Measurements from ENCODE around the gene LRP2BP. TPM values are rescaled to one million over a fixed set of nuclear protein-coding genes. Genes with fewer than 3 reads are reported as not detected.
"Not testable (repeated sequence)": the region's sequence is repeated elsewhere in the genome, so short reads cannot be mapped to it uniquely, and the experiment has no call there.

Gene LRP2BP
- total RNA-seq, 1 donor from 2014 or later = 0.64 TPM

DNA sequence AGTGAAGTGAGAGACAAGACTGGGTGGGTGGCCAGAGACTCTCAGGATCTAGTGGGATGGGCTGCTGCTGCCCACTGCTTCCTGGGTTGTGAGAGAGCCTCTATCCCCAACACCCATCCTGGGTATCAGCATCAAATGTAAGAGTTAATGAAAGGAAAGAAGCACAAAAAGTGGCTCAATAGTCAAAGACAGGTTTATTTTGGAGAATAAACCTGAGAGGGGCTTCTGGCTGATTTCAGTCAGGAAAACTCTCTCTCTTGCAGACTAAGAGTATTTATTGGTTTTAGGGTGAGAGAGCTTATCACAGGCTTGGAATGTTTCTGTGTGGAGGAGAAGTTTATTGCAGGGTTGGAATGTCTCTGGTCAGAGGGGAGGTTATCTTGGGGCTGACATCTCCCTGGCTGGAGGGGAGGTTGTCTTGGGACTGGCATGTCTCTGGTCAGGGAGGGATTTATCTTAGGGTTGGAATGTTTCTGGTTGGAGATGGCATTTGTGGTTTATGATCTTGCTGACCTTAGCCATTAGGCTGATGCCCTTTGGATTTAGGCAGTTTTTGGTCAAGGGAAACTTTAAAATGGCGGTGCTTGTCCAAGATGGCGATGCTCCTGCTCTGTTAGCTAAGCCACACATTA lies 65.7 kb downstream of the LRP2BP start:
- not testable (repeated sequence) for DNase-seq (ENCODE audit: low spot score)

- DNase-seq (ENCODE audit: low spot score) = no peak
Measured at GRCh38 chr4:185328586-185328985, 67.1 kb downstream of the LRP2BP start.

DNA sequence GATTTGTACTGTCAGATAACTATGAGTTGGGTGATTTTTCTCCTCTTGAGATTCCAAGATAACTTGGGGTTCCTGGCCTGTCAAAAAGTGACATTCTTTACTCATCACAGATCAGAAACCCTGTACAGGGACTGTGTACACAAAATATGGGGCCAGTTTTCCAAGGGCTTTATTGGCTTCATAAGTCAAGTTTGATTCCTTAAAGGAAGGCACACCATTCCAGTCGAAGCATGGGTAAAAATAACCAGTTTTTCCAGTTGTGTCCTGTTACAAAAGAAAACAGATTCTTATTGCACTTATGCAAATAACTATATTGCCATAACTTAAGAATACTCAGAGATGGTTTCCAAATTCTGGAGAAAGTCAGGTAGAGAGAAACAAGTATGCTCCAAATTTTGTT lies 70.0 kb downstream of the LRP2BP start:
- DNase-seq (ENCODE audit: low spot score) = not testable (repeated sequence)

GRCh38 chr4:185324361-185324760 lies 71.4 kb downstream of the LRP2BP start:
- not testable (repeated sequence) for DNase-seq (ENCODE audit: low spot score)

- DNase-seq (ENCODE audit: low spot score) = no peak
Measured at GRCh38 chr4:185323606-185324005, 72.1 kb downstream of the LRP2BP start.

DNA sequence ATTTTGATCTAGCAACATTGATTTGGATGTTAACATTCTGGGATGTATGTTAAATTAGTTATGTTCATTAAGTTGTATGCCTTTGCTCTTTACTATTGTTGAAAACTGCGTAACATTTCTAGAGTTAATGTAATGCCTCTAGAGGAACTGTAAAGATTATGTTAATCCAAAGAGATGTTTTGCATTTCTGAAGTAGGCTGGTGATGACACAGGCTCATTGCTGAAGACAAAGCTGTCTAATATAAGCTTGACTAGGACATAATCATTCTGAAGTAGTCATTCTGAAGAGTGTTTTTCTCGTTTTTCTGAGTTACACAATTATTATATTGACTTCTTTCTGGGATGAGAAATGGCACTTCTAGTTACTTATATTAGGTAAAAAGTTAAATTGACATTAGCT lies 72.9 kb downstream of the LRP2BP start:
- no peak for DNase-seq (ENCODE audit: low spot score)

- no peak for DNase-seq (ENCODE audit: low spot score)
Measured at GRCh38 chr4:185318679-185319078, 77.0 kb downstream of the LRP2BP start.

DNA sequence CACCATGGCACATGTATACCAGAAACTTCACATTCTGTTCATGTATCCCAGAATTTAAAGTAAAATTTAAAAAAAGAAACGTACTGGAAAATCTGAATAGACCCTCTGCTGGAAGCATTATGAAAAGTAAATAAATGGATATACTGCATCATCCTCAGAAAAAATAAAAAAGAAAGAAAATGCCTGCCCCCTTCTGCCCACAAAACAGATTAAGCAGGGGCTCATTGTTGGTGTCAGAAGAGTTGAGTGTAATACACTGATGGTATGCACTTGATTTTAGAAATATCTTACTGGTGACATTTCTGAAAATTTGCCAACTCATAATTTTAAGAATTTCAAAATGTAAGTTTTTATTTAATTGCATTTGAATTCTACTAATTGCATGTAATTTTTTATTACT lies 77.8 kb downstream of the LRP2BP start:
- DNase-seq (ENCODE audit: low spot score) = no peak

DNA sequence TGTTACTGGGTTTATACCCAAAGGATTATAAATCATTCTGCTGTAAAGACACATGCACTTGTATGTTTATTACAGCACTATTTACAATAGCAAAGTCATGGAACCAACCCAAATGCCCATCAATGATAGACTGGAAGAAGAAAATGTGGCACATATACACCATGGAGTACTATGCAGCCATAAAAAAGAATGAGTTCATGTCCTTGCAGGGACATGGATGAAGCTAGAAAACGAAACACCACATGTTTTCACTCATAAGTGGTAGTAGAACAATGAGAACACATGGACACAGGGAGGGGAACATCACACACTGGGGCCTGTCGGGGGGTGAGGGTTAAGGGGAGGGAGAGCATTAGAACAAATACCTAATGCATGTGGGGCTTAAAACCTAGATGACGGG lies 78.3 kb downstream of the LRP2BP start:
- DNase-seq (ENCODE audit: low spot score) = not testable (repeated sequence)

Other genes with a start within 250 kb of the LRP2BP start
- 45.1 TPM for gene CFAP97, start 191.9 kb downstream of the LRP2BP start, total RNA-seq
- gene SNX25, start 186.3 kb downstream of the LRP2BP start, total RNA-seq = 15.5 TPM
- 10.9 TPM for gene ANKRD37, start 917 bp upstream of the LRP2BP start, total RNA-seq
- gene UFSP2, start 30.0 kb upstream of the LRP2BP start, total RNA-seq = 19.8 TPM
- gene CCDC110, start 75.8 kb upstream of the LRP2BP start, total RNA-seq = 0.19 TPM
- gene PDLIM3, start 139.6 kb upstream of the LRP2BP start, total RNA-seq = 58.5 TPM